GM12891 (cell line): ENCODE data around the gene TSSC4.

Experiments used
- PAX5 ChIP-seq: IDR thresholded peaks from 2 replicates; pipeline ENCODE4 v1.6.1; 2011; ENCODE audit warnings: low read length, moderate library complexity, mild to moderate bottlenecking; ENCODE audit not compliant: insufficient read depth, severe bottlenecking
- POLR2A ChIP-seq: IDR thresholded peaks from 2 replicates; pipeline ENCODE4 v1.6.1; 2011; ENCODE audit warnings: low read depth, low read length, control low read depth
- POLR2AphosphoS5 ChIP-seq: IDR thresholded peaks from 2 replicates; pipeline ENCODE4 v1.6.1; 2011; ENCODE audit warnings: low read depth, low read length, control low read depth
- SPI1 ChIP-seq: IDR thresholded peaks from 2 replicates; pipeline ENCODE4 v1.6.1; 2011; ENCODE audit warnings: low read depth, low read length, control low read depth
- TAF1 ChIP-seq: IDR thresholded peaks from 2 replicates; pipeline ENCODE4 v1.6.1; 2011; ENCODE audit warnings: low read depth, low read length, control low read depth

GRCh38 chr11:2416765-2417164 lies 16.2 kb downstream of the TSSC4 start:
- TF ChIP-seq POLR2AphosphoS5 (no peak), TAF1 (no peak), PAX5 (no peak), POLR2A (no peak), SPI1 (no peak)
